ENCODE data around the gene TTPAL.

TTPAL gene

GRCh38 chr20:44442298-44443070 is 33.2 kb upstream of the TTPAL start:
- DNase-seq = peak in 3 of 4 experiments; percentile 15 to 27 (median 21)

DNA sequence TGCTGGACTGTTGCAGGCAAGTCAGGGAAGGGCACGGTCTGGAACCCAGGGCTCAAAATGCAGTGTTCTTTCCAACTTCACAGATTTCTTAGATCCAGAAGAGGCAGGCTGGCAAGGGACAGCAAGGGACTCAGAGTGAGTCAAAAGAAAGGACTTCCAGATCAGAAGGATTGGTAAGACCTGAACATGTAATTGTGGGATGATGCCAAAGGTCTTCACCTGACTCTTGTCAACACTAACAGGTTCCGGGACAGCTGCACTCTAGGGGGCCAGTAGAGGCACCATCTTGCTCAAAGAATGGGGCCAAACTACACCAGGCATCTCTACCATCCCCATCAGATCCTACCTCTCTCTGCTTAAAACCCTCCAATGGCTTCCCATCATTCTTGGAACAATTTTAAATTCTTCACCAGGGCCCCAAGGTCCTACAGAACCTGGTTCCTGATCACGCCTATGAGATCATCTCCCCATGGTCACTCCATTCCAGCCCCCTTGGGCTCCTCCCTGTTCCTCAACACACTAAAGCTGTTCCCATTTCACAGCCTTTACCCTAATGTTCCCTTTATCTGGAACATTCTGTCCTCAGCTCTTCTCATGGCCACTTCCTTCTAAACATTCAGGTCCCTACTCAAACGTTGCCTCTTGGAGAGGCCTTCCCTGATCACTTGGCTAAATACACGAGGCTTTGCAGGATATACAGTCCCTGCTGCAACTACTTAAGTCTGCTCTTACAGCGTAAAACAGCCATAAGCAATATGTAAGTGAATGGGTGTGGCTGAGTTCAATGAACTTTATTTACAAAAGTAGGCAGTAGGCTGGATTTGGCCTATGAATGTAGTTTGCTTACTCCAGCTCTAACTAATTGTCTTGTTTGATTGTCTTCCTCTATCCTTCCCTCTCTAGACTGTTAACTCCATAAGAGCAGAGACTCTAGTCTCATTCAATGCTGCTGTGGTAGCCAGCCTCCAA is 29.6 kb upstream of the TTPAL start:
- no peak for DNase-seq

GRCh38 chr20:44447827-44448419 is 27.8 kb upstream of the TTPAL start:
- no peak for DNase-seq

GRCh38 chr20:44448753-44449546 is 26.7 kb upstream of the TTPAL start:
- DNase-seq = peak; percentile 22 to 41 (median 28)

GRCh38 chr20:44449864-44450263 is 25.8 kb upstream of the TTPAL start:
- DNase-seq = no peak

- DNase-seq = no peak
These were observed 25.3 kb upstream of the TTPAL start for GRCh38 chr20:44450281-44450889.

GRCh38 chr20:44450903-44451450 is 24.7 kb upstream of the TTPAL start:
- no peak for DNase-seq

- DNase-seq = no peak
These were observed 21.2 kb upstream of the TTPAL start for GRCh38 chr20:44454306-44454963.

- peak in 3 of 4 experiments; percentile 35 to 69 (median 64) for DNase-seq
These were observed 20.5 kb upstream of the TTPAL start for GRCh38 chr20:44455126-44455525.

DNA sequence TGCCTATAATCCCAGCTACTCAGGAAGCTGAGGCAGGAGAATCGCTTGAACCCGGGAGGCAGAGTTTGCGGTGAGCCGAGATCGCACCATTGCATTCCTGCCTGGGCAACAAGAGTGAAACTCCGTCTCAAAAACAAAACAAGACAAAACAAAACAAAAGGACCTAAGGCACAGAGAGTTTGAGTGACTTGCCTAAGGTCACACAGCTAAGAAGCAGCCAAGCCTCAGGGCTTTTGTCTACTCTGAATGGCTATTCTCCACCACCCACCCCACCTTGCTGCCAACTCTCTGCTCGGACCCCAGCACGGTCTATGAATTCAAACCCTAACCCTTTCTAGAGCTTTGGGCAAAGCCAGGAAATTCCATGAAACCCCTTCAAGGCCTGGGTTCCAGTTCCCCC is 19.1 kb upstream of the TTPAL start:
- DNase-seq = no peak

GRCh38 chr20:44457016-44457415 is 18.7 kb upstream of the TTPAL start:
- no peak for DNase-seq

- DNase-seq = no peak
These were observed 16.4 kb upstream of the TTPAL start for GRCh38 chr20:44459271-44459670.

DNA sequence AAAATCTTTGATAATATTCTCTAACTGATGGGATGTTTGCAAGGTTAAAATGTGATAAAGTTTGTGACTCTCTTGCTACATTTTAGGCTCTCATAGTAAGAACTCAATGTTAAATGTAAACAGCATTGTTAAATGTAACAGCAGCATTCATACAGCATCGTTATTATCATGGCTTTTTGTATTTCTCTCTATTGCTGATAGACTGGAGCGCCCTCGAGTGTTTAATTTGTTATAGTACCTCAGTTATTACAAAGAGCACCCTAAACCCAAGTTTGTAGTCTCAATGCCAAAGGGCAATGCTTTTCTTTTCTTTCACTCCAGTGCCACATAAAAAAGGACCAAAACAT is 14.9 kb upstream of the TTPAL start:
- DNase-seq = peak in 3 of 4 experiments; percentile 56 to 73 (median 65)

DNA sequence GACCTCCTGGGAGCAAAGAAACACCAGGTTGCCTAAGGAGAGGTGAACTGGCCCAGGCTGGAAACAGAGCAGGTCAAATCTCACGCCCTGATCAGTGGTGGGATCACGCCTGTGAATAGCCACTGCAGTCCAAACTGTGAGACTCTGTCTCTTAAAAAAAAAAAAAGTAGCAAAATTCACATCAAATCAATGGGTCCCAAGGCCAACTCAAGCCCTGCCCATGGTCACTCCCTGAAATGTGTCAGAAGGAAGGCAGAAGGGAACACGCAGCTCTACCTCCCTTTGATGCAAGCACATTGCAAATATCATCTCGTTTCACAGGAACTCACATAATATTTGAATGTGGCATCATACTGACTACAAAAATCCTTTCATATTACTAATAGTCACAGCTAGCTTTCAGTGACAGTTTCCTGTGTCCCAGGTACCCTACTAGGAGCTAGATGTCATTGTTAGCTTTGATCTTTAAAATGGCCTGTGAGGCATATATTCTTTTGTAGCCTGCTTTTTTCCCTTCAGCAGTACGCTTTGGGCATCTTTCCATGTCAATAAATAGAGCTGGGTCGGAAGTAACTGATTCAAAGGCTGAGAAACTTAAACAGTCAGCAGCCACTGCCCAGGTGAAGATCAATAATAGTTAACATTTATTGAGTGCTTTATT is 14.4 kb upstream of the TTPAL start:
- DNase-seq = no peak

DNA sequence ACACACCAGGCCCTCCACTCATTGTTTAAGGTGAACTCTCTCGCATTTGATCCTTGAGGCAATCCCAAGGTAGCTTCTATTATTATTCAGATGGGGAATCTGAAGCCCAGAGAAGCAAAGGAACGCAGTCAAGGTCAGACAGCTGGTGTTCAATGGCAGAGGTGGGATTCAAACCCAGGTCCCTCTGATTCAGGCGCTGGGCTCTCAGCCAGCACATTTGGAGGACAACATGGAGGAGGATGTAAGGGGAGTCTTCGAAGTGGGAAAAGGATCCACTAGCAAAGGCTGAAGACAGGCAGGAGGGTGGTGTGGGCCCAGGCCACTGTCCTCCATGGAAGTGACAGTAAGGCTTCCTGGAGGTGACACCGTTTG is 13.9 kb upstream of the TTPAL start:
- DNase-seq = no peak

- DNase-seq = no peak
These were observed 12.2 kb upstream of the TTPAL start for GRCh38 chr20:44463466-44463865.

- no peak for DNase-seq
These were observed 11.2 kb upstream of the TTPAL start for GRCh38 chr20:44464514-44464913.

GRCh38 chr20:44465001-44465560 is 10.6 kb upstream of the TTPAL start:
- no peak for DNase-seq

- no peak for DNase-seq
These were observed 8.3 kb upstream of the TTPAL start for GRCh38 chr20:44467289-44467883.
